Transverse colon (tissue), 4 donors: ENCODE data around the gene DGCR2.

Experiments used
- EP300 ChIP-seq: sonication (generic); formaldehyde crosslinking; IDR thresholded peaks from one replicate; pipeline ENCODE4 v1.6.1; 2017; ENCODE audit warnings: antibody characterized with exemption, low read depth
- POLR2A ChIP-seq: fragments of 450-650 bp; IDR thresholded peaks from one replicate; pipeline ENCODE4 v1.6.1; 2016; ENCODE audit warnings: antibody characterized with exemption, mild to moderate bottlenecking, moderate library complexity
- POLR2AphosphoS5 ChIP-seq, 3 donors: sonication (generic); formaldehyde crosslinking; IDR thresholded peaks; one replicate each; pipeline ENCODE4 v1.6.1; 2016; ENCODE audit warnings: antibody characterized with exemption in 3 of 3
- TF ChIP-seq, protein P1 (sequence below), 5 experiments: fragments of 200-600 bp in 3 of 5; fragments of 450-650 bp in 2 of 5; sonication (generic) in 3 of 5; IDR thresholded peaks; 1 replicate in 2 of 5; 2 replicates in 3 of 5; pipeline ENCODE4 v1.5.1; 2016 to 2017; ENCODE audit warnings: antibody characterized with exemption in 5 of 5, inconsistent platforms in 3 of 5, mild to moderate bottlenecking in 2 of 5, moderate library complexity in 1 of 5

- TF ChIP-seq, protein P1, sequence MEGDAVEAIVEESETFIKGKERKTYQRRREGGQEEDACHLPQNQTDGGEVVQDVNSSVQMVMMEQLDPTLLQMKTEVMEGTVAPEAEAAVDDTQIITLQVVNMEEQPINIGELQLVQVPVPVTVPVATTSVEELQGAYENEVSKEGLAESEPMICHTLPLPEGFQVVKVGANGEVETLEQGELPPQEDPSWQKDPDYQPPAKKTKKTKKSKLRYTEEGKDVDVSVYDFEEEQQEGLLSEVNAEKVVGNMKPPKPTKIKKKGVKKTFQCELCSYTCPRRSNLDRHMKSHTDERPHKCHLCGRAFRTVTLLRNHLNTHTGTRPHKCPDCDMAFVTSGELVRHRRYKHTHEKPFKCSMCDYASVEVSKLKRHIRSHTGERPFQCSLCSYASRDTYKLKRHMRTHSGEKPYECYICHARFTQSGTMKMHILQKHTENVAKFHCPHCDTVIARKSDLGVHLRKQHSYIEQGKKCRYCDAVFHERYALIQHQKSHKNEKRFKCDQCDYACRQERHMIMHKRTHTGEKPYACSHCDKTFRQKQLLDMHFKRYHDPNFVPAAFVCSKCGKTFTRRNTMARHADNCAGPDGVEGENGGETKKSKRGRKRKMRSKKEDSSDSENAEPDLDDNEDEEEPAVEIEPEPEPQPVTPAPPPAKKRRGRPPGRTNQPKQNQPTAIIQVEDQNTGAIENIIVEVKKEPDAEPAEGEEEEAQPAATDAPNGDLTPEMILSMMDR (IDR thresholded peaks at IDR 0.05), result no peak
- no peak for TF ChIP-seq POLR2A
- no peak for TF ChIP-seq EP300
- no peak for TF ChIP-seq POLR2AphosphoS5 (IDR thresholded peaks at IDR 0.05)
These were observed 106.0 kb downstream of the DGCR2 start for GRCh38 chr22:19016081-19016766.
